ENCODE measurements around the gene FAM187B. TPM values are rescaled to one million over a fixed set of nuclear protein-coding genes. Genes with fewer than 3 reads are reported as not detected.

The FAM187B gene
- total and polyA plus RNA-seq, 2 of the 8 experiments (the other 6 are each of a cell fraction or from before 2014, with no cell fraction given): not detected

DNA sequence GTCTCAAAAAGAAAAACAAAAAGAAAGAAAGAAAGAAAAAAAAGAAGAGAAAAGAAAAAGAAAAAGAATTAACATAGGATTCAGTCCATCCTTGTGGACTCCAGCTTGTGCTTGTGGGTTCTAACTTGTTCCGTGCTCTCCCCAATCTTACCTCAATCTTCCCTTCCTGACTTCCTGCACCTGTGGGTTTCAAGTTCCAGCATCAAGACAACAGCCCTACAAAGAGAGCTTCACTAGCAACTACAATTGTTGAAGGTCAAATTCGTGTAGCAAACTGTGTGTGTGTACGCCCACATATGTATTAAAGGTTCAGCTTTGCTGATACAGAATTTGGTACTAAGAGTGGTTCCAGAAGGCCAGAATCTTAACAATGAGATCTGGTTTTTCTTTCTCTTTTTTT is 48.7 kb downstream of the FAM187B start:
- ChIA-PET CTCF (ENCODE audit: partially characterized antibody) (interaction anchor here (0.7 to 2.7 kb wide), 3 partner anchors 11 to 37 kb away, joined by 3 to 16 read pairs (median 4); no protein-coding TSS in a partner anchor), POLR2A (ENCODE audit: partially characterized antibody) (interaction anchor here (1.0 to 5.0 kb wide), 4 partner anchors 7 to 84 kb away, joined by 3 to 28 read pairs (median 4); no protein-coding TSS in a partner anchor)
- no peak overlapping the region for H3K4ac ChIP-seq (replicated peaks; ENCODE audit: insufficient read length, low read depth, low read length)
- no peak overlapping the region for H3K18ac ChIP-seq (ENCODE audit: extremely low read depth, low read length)
- TF ChIP-seq GTF2F1 (IDR thresholded peaks at IDR 0.05; ENCODE audit: borderline replicate concordance, low read depth, low read length) (no peak), KDM1A (IDR thresholded peaks at IDR 0.05; ENCODE audit: borderline replicate concordance, low read length) (no peak), SUZ12 (IDR thresholded peaks at IDR 0.05; ENCODE audit: low read length) (no peak), CREB1 (IDR thresholded peaks at IDR 0.05) (no peak)
- no peak overlapping the region for H2BK15ac ChIP-seq (ENCODE audit: low read length)
- no peaks in the 10 kb centered on the region for H3K79me1 ChIP-seq (ENCODE audit: low read depth, low read length)
- H3K36me3 ChIP-seq (ENCODE audit: control insufficient read depth in 2 of 4, insufficient read depth in 4 of 4, low read length in 3 of 4): no peaks in the 10 kb centered on the region
- no peak overlapping the region for H2AFZ ChIP-seq (ENCODE audit: low read length)
- no peak overlapping the region for H4K8ac ChIP-seq (ENCODE audit: extremely low read depth, insufficient read depth, low read length)
- H2BK5ac ChIP-seq (ENCODE audit: low read depth, low read length): no peak overlapping the region
- H3K9ac ChIP-seq (replicated peaks in 1 of 4; ENCODE audit: extremely low read depth in 1 of 4, low read depth in 3 of 4, low read length in 3 of 4): no peak overlapping the region
- no peak overlapping the region for H3K4me3 ChIP-seq (ENCODE audit: extremely low read depth in 1 of 4, insufficient read depth in 2 of 4, low read depth in 3 of 4, low read length in 4 of 4)
- no peak overlapping the region for H2AK5ac ChIP-seq (ENCODE audit: low read depth, low read length)
- DNase-seq (ENCODE audit: low read depth in 1 of 2, low spot score in 2 of 2) (no peak), FAIRE-seq (no peak)
- H3K23ac ChIP-seq (ENCODE audit: insufficient read length): no peak overlapping the region
- no peaks in the 10 kb centered on the region for H3K4me1 ChIP-seq (replicated peaks in 1 of 4; ENCODE audit: control insufficient read depth in 3 of 4, insufficient read depth in 4 of 4, low read length in 3 of 4)
- no peaks in the 10 kb centered on the region for H4K20me1 ChIP-seq (replicated peaks in 1 of 2; ENCODE audit: control insufficient read depth in 1 of 2, insufficient read depth in 2 of 2, low read length in 2 of 2)
- no peak overlapping the region for H2BK12ac ChIP-seq (ENCODE audit: low read depth, low read length)
- no peak overlapping the region for H2BK20ac ChIP-seq (ENCODE audit: low read length)
- H4K91ac ChIP-seq (replicated peaks; ENCODE audit: insufficient read length, low read length): no peak overlapping the region
- no peaks in the 10 kb centered on the region for H3K23me2 ChIP-seq (ENCODE audit: low read depth, low read length)
- H3K14ac ChIP-seq (ENCODE audit: insufficient read length): no peak overlapping the region
- H2BK120ac ChIP-seq (replicated peaks; ENCODE audit: low read depth, low read length): no peak overlapping the region
- H3K79me2 ChIP-seq (ENCODE audit: control insufficient read depth in 1 of 2, insufficient read depth in 2 of 2, low read length in 2 of 2): no peaks in the 10 kb centered on the region
- H3K56ac ChIP-seq (replicated peaks; ENCODE audit: insufficient read length, low read depth, low read length): no peak overlapping the region
- no peaks in the 10 kb centered on the region; a peak in 1 of 7 replicates for H3K27me3 ChIP-seq (replicated peaks in 1 of 4; ENCODE audit: control insufficient read depth in 3 of 4, extremely low read depth in 1 of 4, insufficient read depth in 3 of 4, low read length in 3 of 4)
- WGBS, 2 experiments (ENCODE audit: extremely low coverage in 1 of 2, insufficient coverage in 1 of 2, insufficient read length in 1 of 2, insufficient replicate concordance in 2 of 2, low coverage in 1 of 2, low lambda C conversion rate in 2 of 2, missing lambda C conversion rate in 1 of 2): 91% methylated on average over 3 of the region's 3 CpGs; no CpG with 5 or more reads in 1 of the 2 experiments
- no peak overlapping the region for H4K5ac ChIP-seq (ENCODE audit: insufficient read length, low read depth, low read length)
- H3K27ac ChIP-seq (ENCODE audit: low read depth, low read length): no peak overlapping the region
- no peak overlapping the region for H3K4me2 ChIP-seq (ENCODE audit: insufficient read depth in 1 of 2, low read depth in 2 of 2, low read length in 2 of 2)
- no peaks in the 10 kb centered on the region for H3K9me3 ChIP-seq (ENCODE audit: insufficient read depth in 2 of 2, low read depth in 1 of 2, low read length in 1 of 2)
